Heart left ventricle (tissue), 16 donors: ENCODE results near the gene SBK3. TPM values are rescaled to one million over a fixed set of nuclear protein-coding genes. Genes with fewer than 3 reads are reported as not detected.

Source experiments
- ATAC-seq, 4 donors: fragments of 200-7000 bp; cut with Tn5 transposase; one replicate each; pipeline ENCODE4 v1.9.1; 2020 to 2022; ENCODE audit warnings: moderate library complexity in 4 of 4, mild to moderate bottlenecking in 3 of 4, moderate number of reproducible peaks in 1 of 4
- DNase-seq, 5 donors: peaks; one replicate each; pipeline ENCODE4 v3.0.0-alpha.2; 2020
- H3K27ac ChIP-seq, 12 donors: fragments of 200-600 bp; sonication (generic) in 4 of 12; one replicate each; pipeline versions ENCODE4 v1.5.0 to v1.8.0; 2016 to 2022; ENCODE audit warnings: mild to moderate bottlenecking in 2 of 12
- H3K27me3 ChIP-seq, 9 donors: fragments of 200-600 bp; sonication (generic) in 2 of 9; one replicate each; pipeline versions ENCODE4 v1.5.1 to v1.8.0; 2016 to 2022; ENCODE audit warnings: mild to moderate bottlenecking in 3 of 9
- H3K36me3 ChIP-seq, 9 donors: fragments of 200-600 bp; sonication (generic) in 2 of 9; one replicate each; pipeline versions ENCODE4 v1.5.0 to v1.8.0; 2018 to 2022; ENCODE audit warnings: mild to moderate bottlenecking in 2 of 9
- H3K4me1 ChIP-seq, 12 donors: fragments of 200-600 bp; sonication (generic) in 4 of 12; one replicate each; pipeline versions ENCODE4 v1.5.0 to v1.8.0; 2016 to 2022; ENCODE audit warnings: mild to moderate bottlenecking in 3 of 12
- H3K4me3 ChIP-seq, 12 donors: fragments of 200-600 bp; sonication (generic) in 4 of 12; one replicate each; pipeline versions ENCODE4 v1.5.0 to v1.8.0; 2017 to 2022; ENCODE audit warnings: mild to moderate bottlenecking in 9 of 12, moderate library complexity in 4 of 12
- H3K9me3 ChIP-seq, 12 donors: fragments of 200-600 bp; sonication (generic) in 4 of 12; one replicate each; pipeline versions ENCODE4 v1.5.0 to v1.8.0; 2016 to 2022; ENCODE audit warnings: mild to moderate bottlenecking in 1 of 12
- POLR2A ChIP-seq, 2 donors: fragments of 450-650 bp; IDR thresholded peaks; one replicate each; pipeline ENCODE4 v1.6.1; 2017; ENCODE audit warnings: antibody characterized with exemption in 2 of 2, mild to moderate bottlenecking in 2 of 2, moderate library complexity in 2 of 2
- WGBS, 4 donors: extraction: QIAGEN DNeasy Blood & Tissue Kit in 2 of 4; methylation state at CpG; one replicate each; pipeline versions ENCODE4 v1.1.5 to v1.1.7; 2013 to 2018; 5-methylcytosine and 5-hydroxymethylcytosine counted together
- intact Hi-C, 10 donors: fragments of 100-400 bp; cut with DNase I; formaldehyde crosslinking; loops; one replicate each; pipeline versions ENCODE4 v1.11.1 to v1.14.2; 2022
- polyA plus RNA-seq, 2 donors: library from polyadenylated mRNA; stranded (reverse); fragments of 200-250 nt; gene quantifications; one replicate each; pipeline ENCODE4 v1.2.3, GENCODE V29; 2013
- total RNA-seq, 9 donors: library from RNA; depleted of rRNA in 2 of 9; stranded (reverse); fragments of >200 nt in 2 of 9; fragmentation: NEBNext Ultra II Directional in 3 of 9; extraction: Animal tissue kit (Norgen Biotek cat#: 25700) in 3 of 9; gene quantifications; one replicate each; pipeline versions ENCODE4 v1.1.0 to v1.2.4, GENCODE V29; 2016 to 2023
- TF ChIP-seq, protein P1 (sequence below), 12 donors: fragments of 200-600 bp; sonication (generic) in 4 of 12; IDR thresholded peaks; one replicate each; pipeline versions ENCODE4 v1.5.0 to v1.8.0; 2018 to 2022; ENCODE audit warnings: antibody characterized with exemption in 12 of 12, mild to moderate bottlenecking in 5 of 12
- donor health status: ischemic (EF 13 %, LVEDD 7.1; RV severe dilation, severe dysfunction).
- donor health status: healthy with polysubstance abuse.
- donor health status: DM: no; HTN: yes; CAD: no.
- donor health status: DM: no; HTN: no; CAD: no.
- donor health status: ischemic (EF 25% LVEDD 6.9; RV normal size, moderate dysfunction).
- donor health status: ischemic (EF 25% LVEDD 5.7; RV mildly dilated, moderate dysfunction).
- donor health status: healthy.
- donor health status: DM: yes; HTN: yes; CAD: no.
- donor health status: ischemic (EF 35%, LVEDD 5.7; RV mildly dilated, moderate dysfunction).
- donor health status: nonischemic (EF 11% LVEDD 7.7; RV severe dilation, severe dysfunction).
- donor health status: DM: yes; HTN: yes; CAD: no.
- donor health status: PGD.
- donor health status: ischemic (EF 29% LVEDD 5.4; RV normal size, mild dysfunction).
- donor health status: nonischemic (EF 23%, LVEDD 6.1; RV moderate dilation, normal function).

SBK3 gene
- total and polyA plus RNA-seq, 11 donors = 2.4 to 14.3 (median 7.5) TPM

DNA sequence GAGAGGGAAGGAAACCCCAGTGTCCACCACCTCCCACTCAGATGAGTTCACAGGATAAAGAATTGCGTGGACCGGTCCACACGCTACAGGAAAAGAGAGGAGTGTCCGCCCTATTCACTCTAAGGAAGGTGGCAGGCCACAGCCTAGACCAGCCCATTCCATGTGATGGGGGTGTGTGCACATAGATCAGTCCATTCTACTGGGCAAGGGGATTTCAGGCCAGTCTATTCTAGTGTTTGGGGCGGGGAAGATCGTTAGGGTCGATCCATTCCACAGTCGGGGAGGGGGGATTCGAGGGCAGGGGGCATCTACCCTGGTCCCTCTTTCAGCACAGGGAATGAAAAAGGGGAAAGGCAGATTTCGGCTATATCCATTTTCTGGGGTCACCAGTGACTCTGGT is 46.2 kb upstream of the SBK3 start:
- DNase-seq (no peak), ATAC-seq (no peak)
- WGBS, 4 donors = 77 to 80% (median 78%) methylated on average over 10 of the region's 10 CpGs
- Histone ChIP-seq H3K4me1 (peaks cover 0 to 13% (median 8%) of the 10 kb centered on the region in 12 donors), H3K27ac (no peak overlapping the region), H3K36me3 (peaks cover 0 to 43% (median 24%) of the 10 kb centered on the region in 9 donors), H3K27me3 (no peaks in the 10 kb centered on the region), H3K4me3 (no peak overlapping the region), H3K9me3 (no peaks in the 10 kb centered on the region)
- intact Hi-C loops = loop anchor here in 1 of 10 donors (10.0 kb wide), 1 partner anchor 77 kb away; no protein-coding TSS in a partner anchor
- TF ChIP-seq, protein P1, sequence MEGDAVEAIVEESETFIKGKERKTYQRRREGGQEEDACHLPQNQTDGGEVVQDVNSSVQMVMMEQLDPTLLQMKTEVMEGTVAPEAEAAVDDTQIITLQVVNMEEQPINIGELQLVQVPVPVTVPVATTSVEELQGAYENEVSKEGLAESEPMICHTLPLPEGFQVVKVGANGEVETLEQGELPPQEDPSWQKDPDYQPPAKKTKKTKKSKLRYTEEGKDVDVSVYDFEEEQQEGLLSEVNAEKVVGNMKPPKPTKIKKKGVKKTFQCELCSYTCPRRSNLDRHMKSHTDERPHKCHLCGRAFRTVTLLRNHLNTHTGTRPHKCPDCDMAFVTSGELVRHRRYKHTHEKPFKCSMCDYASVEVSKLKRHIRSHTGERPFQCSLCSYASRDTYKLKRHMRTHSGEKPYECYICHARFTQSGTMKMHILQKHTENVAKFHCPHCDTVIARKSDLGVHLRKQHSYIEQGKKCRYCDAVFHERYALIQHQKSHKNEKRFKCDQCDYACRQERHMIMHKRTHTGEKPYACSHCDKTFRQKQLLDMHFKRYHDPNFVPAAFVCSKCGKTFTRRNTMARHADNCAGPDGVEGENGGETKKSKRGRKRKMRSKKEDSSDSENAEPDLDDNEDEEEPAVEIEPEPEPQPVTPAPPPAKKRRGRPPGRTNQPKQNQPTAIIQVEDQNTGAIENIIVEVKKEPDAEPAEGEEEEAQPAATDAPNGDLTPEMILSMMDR (IDR thresholded peaks at IDR 0.05) = no peak
- TF ChIP-seq POLR2A (IDR thresholded peaks at IDR 0.05) = no peak

DNA sequence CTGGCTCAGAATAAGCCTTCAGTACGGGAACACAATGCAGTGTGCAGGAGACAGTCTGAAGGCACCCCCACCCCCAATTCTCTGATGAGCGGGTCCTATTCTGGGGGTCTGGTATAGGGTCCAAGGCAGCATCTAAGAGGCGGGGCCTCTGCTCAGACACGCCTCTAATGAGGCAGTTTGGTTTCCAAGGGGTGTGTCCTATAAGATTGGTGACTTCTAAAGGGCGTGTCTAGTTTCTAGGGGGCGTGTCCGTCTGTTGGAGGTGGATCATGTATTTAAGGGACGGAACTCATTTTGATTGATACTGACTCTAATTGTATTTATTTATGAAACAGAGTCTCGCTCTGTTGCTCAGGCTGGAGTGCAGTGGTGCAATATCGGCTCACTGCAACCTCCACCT is 45.3 kb upstream of the SBK3 start:
- intact Hi-C loops = loop anchor here in 1 of 10 donors (10.0 kb wide), 1 partner anchor 76 kb away; no protein-coding TSS in a partner anchor
- Histone ChIP-seq H3K4me3 (no peak overlapping the region), H3K36me3 (peaks cover 0 to 33% (median 14%) of the 10 kb centered on the region in 9 donors), H3K27me3 (peaks cover 0 to 7% (median 0%) of the 10 kb centered on the region in 9 donors), H3K4me1 (peaks cover 0 to 23% (median 16%) of the 10 kb centered on the region in 12 donors), H3K9me3 (no peaks in the 10 kb centered on the region), H3K27ac (no peak overlapping the region)
- TF ChIP-seq POLR2A (IDR thresholded peaks at IDR 0.05) = no peak
- TF ChIP-seq, protein P1 (IDR thresholded peaks at IDR 0.05) = no peak
- 85 to 89% (median 87%) methylated on average over 10 of the region's 10 CpGs for WGBS, 4 donors
- ATAC-seq (no peak), DNase-seq (no peak)

DNA sequence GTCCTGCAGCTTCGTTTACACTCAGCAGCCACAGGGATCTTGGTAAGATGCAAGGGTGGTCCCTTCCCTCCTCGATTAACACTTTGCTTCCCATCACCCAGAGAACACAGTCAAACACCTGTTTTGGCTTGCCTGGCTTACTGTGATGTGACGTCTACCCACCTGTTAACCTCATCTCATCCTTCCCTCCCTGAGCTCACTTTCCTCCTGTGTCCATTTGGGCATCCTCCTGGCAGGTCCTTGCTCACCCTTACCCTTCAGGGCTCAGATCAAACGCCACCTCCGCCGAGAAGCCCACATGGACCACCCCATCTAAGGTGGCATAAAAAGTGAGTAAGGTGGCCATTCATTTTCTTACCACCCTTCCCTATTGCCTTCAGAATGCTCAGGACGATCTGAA is 44.8 kb upstream of the SBK3 start:
- ATAC-seq (no peak), DNase-seq (no peak)
- H3K4me1 ChIP-seq = peaks cover 0 to 27% (median 19%) of the 10 kb centered on the region in 12 donors
- H3K27ac ChIP-seq = no peak overlapping the region
- peaks cover 0 to 28% (median 9%) of the 10 kb centered on the region in 9 donors for H3K36me3 ChIP-seq
- intact Hi-C loops = loop anchor here in 1 of 10 donors (10.0 kb wide), 1 partner anchor 75 kb away; no protein-coding TSS in a partner anchor
- no peak overlapping the region for H3K4me3 ChIP-seq
- TF ChIP-seq, protein P1 (IDR thresholded peaks at IDR 0.05) = no peak
- TF ChIP-seq POLR2A (IDR thresholded peaks at IDR 0.05) = no peak
- 57 to 68% (median 63%) methylated on average over 7 of the region's 7 CpGs for WGBS, 4 donors
- no peaks in the 10 kb centered on the region for H3K9me3 ChIP-seq
- H3K27me3 ChIP-seq = peaks cover 0 to 10% (median 0%) of the 10 kb centered on the region in 9 donors

DNA sequence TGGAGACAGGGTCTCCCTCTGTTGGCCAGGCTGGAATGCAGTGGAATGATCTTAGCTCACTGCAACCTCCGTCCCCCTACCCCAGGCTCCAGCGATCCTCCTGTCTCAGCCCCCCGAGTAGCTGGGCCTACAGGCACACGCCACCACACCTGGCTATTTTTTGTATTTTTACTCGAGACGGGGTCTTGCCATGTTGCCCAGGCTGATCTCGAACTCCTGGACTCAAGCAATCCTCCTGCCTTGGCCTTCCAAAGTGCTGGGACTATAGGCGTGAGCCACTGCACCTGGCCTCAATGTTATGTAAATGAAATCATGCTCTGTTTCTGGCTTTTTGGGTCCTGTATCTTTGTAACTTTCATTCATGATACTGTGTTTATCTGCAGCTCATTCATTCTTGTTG is 43.4 kb upstream of the SBK3 start:
- no peak overlapping the region for H3K27ac ChIP-seq
- ATAC-seq (no peak), DNase-seq (no peak)
- no peaks in the 10 kb centered on the region for H3K9me3 ChIP-seq
- H3K4me3 ChIP-seq = no peak overlapping the region
- intact Hi-C loops = loop anchor here in 4 of 10 donors (5.0 kb wide), 4 partner anchors 41 to 71 kb away; partner anchors contain the start of gene SBK3 (in 1 of the 4)
- TF ChIP-seq, protein P1 (IDR thresholded peaks at IDR 0.05) = no peak
- TF ChIP-seq POLR2A (IDR thresholded peaks at IDR 0.05) = no peak
- H3K36me3 ChIP-seq = peaks cover 0 to 19% (median 4%) of the 10 kb centered on the region in 9 donors
- WGBS, 4 donors = 92 to 94% (median 93%) methylated on average over 8 of the region's 8 CpGs
- peaks cover 0 to 10% (median 0%) of the 10 kb centered on the region in 9 donors for H3K27me3 ChIP-seq
- H3K4me1 ChIP-seq = peaks cover 0 to 27% (median 19%) of the 10 kb centered on the region in 12 donors
